HEK293 (cell line): ENCODE results near the gene RASD1.

ENCODE experiments used
- KLF1 ChIP-seq: fragments of 450-650 bp; formaldehyde crosslinking; IDR thresholded peaks from 2 replicates; pipeline ENCODE4 v1.5.1; 2016; ENCODE audit warnings: missing biosample characterization, missing genetic modification characterization
- SALL2 ChIP-seq: fragments of 450-650 bp; formaldehyde crosslinking; IDR thresholded peaks from 2 replicates; pipeline ENCODE4 v1.5.0; 2017; ENCODE audit warnings: missing biosample characterization, mild to moderate bottlenecking, missing genetic modification characterization, borderline replicate concordance
- SP3 ChIP-seq: fragments of 450-650 bp; formaldehyde crosslinking; IDR thresholded peaks from 2 replicates; pipeline ENCODE4 v1.5.1; 2016; ENCODE audit warnings: missing biosample characterization, missing genetic modification characterization
- ZNF324 ChIP-seq: fragments of 450-650 bp; formaldehyde crosslinking; IDR thresholded peaks from 2 replicates; pipeline ENCODE4 v1.5.1; 2016; ENCODE audit warnings: missing biosample characterization, missing genetic modification characterization
- ZNF335 ChIP-seq: fragments of 450-650 bp; formaldehyde crosslinking; conservative IDR thresholded peaks from 2 replicates; pipeline ENCODE4 v1.5.1; 2016; ENCODE audit warnings: missing biosample characterization, missing genetic modification characterization
- ZNF426 ChIP-seq: fragments of 450-650 bp; formaldehyde crosslinking; IDR thresholded peaks from 2 replicates; pipeline ENCODE4 v1.5.1; 2017; ENCODE audit warnings: missing biosample characterization, missing genetic modification characterization, mild to moderate bottlenecking, inconsistent platforms, moderate library complexity
- ZNF610 ChIP-seq: fragments of 450-650 bp; formaldehyde crosslinking; IDR thresholded peaks from 2 replicates; pipeline ENCODE4 v1.5.1; 2016; ENCODE audit warnings: missing biosample characterization, missing genetic modification characterization, borderline replicate concordance
- ZNF768 ChIP-seq: fragments of 450-650 bp; formaldehyde crosslinking; IDR thresholded peaks from 2 replicates; pipeline ENCODE4 v1.5.1; 2018; ENCODE audit warnings: missing biosample characterization, mild to moderate bottlenecking, missing genetic modification characterization
- TF ChIP-seq, protein P1 (sequence below): fragments of 450-650 bp; formaldehyde crosslinking; IDR thresholded peaks from 2 replicates; pipeline ENCODE4 v1.5.1; 2016; ENCODE audit warnings: missing biosample characterization, missing genetic modification characterization

DNA sequence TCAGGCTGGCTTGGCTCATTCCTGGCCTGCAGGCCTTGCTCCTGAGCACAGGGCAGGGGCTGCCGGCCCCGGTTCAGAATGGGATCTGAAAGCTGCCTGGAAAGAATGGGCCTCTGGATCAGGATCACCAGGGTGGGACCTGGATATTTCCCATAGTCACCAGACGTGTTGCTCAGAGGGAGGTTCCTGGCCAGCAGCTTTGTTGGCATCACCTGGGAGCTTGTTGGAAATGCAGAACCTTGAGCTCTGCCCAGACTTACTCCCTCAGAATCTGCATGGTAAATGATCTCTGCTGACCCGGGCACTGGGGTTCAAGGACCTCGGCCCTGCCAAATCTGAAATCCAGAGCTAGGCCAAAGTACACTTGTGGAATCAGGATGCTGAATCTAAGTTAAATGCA is 48.9 kb downstream of the RASD1 start:
- TF ChIP-seq ZNF335 (tag by site-specific recombination) = no peak
- TF ChIP-seq KLF1 = no peak
- TF ChIP-seq ZNF324 = no peak
- no peak for TF ChIP-seq ZNF768 (tag by site-specific recombination)
- TF ChIP-seq, protein P1, sequence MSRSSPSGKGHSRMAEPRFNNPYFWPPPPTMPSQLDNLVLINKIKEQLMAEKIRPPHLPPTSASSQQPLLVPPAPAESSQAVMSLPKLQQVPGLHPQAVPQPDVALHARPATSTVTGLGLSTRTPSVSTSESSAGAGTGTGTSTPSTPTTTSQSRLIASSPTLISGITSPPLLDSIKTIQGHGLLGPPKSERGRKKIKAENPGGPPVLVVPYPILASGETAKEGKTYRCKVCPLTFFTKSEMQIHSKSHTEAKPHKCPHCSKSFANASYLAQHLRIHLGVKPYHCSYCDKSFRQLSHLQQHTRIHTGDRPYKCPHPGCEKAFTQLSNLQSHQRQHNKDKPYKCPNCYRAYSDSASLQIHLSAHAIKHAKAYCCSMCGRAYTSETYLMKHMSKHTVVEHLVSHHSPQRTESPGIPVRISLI (tag by site-specific recombination) = no peak
- TF ChIP-seq SP3 (tag by site-specific recombination) = no peak
- no peak for TF ChIP-seq ZNF610 (tag by site-specific recombination)
- no peak for TF ChIP-seq SALL2 (tag by site-specific recombination)
- no peak for TF ChIP-seq ZNF426 (tag by site-specific recombination)
